AG10803 (cell line): ENCODE data around the gene ERN1.

Experiments
- DNase-seq: peaks from one replicate; pipeline ENCODE4 v3.0.0; 2010; ENCODE audit warnings: low read depth
- H3K4me3 ChIP-seq: 2 replicates; pipeline ENCODE4 v1.5.1; 2011; ENCODE audit warnings: mild to moderate bottlenecking, low read length, control low read depth
- TF ChIP-seq, protein P1 (sequence below): conservative IDR thresholded peaks from 2 replicates; pipeline ENCODE4 v1.5.1; 2011; ENCODE audit warnings: mild to moderate bottlenecking, low read length, control low read depth, inconsistent platforms

Gene ERN1

DNA sequence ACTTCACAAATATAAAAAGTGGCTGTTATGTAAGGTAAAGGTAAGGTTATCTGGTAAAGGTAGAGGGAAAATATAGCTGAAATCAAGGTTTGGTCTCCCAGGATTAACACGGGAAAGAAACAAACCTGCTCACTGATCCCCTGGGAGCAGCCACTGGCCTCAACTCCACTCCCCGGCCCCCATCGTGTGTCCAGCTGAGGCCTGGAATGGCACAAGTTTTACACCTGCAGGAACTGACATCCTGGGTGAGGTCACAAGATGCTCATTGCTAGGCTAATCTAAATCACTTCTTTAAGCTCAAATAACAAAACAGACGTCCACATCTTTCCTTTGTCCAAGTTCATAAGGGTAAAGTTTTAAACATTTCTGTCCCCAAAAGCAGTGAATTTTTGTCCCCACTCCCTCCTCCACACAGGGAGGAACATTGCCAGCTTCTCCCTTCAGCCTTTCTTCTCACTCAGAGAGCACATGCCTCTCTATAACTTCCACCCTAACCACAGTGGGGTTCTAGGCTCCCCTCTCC is 46.3 kb downstream of the ERN1 start:
- TF ChIP-seq, protein P1, sequence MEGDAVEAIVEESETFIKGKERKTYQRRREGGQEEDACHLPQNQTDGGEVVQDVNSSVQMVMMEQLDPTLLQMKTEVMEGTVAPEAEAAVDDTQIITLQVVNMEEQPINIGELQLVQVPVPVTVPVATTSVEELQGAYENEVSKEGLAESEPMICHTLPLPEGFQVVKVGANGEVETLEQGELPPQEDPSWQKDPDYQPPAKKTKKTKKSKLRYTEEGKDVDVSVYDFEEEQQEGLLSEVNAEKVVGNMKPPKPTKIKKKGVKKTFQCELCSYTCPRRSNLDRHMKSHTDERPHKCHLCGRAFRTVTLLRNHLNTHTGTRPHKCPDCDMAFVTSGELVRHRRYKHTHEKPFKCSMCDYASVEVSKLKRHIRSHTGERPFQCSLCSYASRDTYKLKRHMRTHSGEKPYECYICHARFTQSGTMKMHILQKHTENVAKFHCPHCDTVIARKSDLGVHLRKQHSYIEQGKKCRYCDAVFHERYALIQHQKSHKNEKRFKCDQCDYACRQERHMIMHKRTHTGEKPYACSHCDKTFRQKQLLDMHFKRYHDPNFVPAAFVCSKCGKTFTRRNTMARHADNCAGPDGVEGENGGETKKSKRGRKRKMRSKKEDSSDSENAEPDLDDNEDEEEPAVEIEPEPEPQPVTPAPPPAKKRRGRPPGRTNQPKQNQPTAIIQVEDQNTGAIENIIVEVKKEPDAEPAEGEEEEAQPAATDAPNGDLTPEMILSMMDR: no peak
- DNase-seq: no peak
- H3K4me3 ChIP-seq: no peak overlapping the region

DNA sequence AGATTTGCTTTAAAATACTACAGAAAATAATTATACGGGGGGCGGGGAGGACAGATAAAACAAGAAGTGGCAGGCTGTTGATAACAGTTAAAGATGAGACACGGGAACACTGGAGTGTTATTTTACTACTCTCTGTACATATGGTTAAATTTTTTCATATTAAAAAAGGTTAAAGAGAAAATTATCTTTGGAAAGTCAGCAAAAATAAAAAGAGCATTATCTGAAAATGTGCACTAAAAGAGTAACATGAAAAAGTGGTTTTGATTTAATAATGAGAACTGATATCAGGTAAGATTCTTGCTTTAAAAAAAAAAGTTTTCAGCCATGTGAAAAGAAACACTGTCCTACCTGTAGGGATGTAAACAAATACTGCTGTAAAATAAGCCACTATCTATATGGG is 46.9 kb downstream of the ERN1 start:
- no peak overlapping the region for H3K4me3 ChIP-seq
- DNase-seq: no peak
- TF ChIP-seq, protein P1: no peak

DNA sequence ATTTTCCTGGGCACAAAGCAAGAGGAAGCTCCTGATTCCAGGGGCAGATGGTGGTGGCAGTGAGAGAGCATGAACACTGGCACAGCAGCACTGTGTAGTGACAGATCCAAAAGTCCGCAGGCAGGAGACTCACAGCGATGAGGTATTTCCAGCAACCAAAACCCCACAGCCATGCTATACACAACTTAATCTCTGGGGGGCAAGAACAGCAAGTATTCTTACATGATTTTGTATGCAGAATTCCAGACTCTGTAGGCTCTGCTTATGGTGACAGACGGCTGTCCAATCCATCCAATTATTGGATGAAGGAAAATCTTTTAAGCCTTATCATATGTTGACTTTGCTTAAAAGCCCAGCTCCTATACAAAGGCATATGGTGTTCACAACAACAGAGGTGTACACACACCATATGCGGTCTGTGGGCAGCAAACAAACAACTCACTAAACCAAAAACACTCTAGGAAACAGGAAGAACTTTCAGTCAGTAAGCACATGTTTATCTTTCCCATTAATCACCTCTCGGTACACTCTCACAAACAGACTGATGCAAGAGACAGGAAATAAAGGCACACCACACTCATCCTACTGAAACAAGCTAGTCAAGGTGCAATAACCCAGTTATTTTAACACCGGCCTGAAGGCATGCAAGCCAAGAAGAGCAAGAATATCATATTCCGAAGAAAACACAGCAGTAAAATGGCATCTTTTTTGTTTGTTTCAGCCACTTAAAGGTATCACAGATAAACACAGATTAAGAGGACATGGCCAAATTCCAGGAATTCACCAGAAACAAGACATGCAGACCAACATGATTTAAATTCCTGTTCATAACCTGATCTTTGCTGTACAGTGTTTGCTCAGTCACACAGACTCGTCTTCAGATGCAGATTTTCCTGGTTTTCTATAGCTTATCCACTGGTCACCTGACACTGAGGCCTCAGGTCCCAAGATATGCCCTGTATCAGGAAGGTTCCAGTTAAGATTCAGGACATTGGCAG is 47.8 kb downstream of the ERN1 start:
- TF ChIP-seq, protein P1: peak; percentile 30
- peak; percentile 91 for DNase-seq
- no peak overlapping the region for H3K4me3 ChIP-seq

DNA sequence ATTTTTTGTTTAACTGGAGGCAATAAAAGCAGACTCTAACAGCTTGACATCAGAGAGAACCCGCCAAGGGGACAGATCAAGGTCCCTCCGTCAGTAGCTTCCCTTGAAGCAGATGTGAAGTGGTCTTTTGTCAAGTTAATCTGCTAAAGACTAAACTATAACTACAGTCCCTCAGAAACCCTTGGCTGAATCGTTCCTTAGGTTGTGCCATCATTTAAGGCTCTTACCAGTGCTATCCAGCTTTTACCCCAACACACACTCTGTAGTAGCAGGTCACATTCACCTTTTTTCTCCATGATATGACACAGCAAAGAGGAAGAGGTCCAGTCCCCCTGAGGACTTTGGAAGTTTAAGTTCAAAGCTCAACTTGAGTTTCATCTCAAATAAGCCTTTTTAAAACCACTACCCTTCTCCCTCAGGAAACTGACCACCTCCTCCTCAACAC is 49.7 kb downstream of the ERN1 start:
- no peak overlapping the region for H3K4me3 ChIP-seq
- no peak for DNase-seq
- TF ChIP-seq, protein P1: no peak

DNA sequence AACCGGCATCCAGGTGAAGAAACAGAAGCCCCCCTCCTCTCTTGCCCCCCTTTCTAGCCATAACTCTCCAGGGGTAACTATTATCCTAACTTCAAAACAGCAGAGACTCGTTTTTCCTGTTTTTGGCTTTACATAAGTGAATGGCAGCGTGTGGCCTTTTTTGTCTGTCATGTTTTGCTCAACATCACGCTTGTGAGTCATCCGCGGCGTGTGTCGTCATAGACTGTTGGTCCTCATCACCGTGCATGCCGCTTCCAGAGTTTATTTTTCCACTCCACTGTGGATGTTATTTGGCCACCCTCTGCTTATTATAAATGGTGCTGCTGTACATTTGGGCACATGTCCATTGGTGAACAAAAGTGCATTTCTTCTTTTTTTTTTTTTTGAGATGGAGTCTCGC is 52.6 kb downstream of the ERN1 start:
- no peak for DNase-seq
- TF ChIP-seq, protein P1: no peak

DNA sequence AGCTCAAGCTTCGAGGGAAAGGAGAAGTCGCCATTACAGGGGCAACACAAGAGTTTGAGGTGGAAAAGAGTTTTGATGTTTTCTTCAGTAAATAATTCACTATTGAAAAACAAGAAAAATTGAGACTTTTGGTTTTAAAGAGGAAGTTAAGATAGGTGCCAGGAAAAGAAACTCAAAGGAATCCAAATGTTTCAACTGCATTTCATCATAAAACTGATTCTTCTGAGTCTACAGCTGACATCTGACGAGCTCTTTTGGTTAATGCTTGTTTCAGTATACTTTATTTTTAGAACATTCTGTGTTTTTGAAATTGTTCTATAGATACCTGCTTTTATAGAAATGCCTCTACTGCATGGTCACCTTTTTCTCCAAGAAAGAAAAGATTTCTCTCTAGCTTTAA is 54.0 kb downstream of the ERN1 start:
- TF ChIP-seq, protein P1: no peak
- H3K4me3 ChIP-seq: no peak overlapping the region
- DNase-seq: peak; percentile 56

More for the DNA sequence above, 52.6 kb downstream of the ERN1 start:
- H3K4me3 ChIP-seq: no peak overlapping the region
